Measurements from ENCODE around the gene SPATA13.
"Not testable (repeated sequence)": the region's sequence is repeated elsewhere in the genome, so short reads cannot be mapped to it uniquely, and the experiment has no call there.

SPATA13 gene

GRCh38 chr13:24203273-24203672 lies 42.8 kb downstream of the SPATA13 start:
- no peak for DNase-seq

GRCh38 chr13:24203811-24204210 lies 43.3 kb downstream of the SPATA13 start:
- no peak for DNase-seq

- not testable (repeated sequence) for DNase-seq
Observed at GRCh38 chr13:24205076-24205475, 44.6 kb downstream of the SPATA13 start.

- DNase-seq = no peak
Observed at GRCh38 chr13:24207841-24208667, 47.5 kb downstream of the SPATA13 start.

- no peak for DNase-seq
Observed at GRCh38 chr13:24209138-24209537, 48.6 kb downstream of the SPATA13 start.

GRCh38 chr13:24212254-24212653 lies 51.7 kb downstream of the SPATA13 start:
- no peak for DNase-seq

GRCh38 chr13:24212674-24213073 lies 52.2 kb downstream of the SPATA13 start:
- DNase-seq = no peak

- DNase-seq = no peak
Observed at GRCh38 chr13:24213932-24214331, 53.4 kb downstream of the SPATA13 start.

GRCh38 chr13:24214528-24214927 lies 54.0 kb downstream of the SPATA13 start:
- no peak for DNase-seq

GRCh38 chr13:24215126-24215525 lies 54.6 kb downstream of the SPATA13 start:
- DNase-seq = no peak

- DNase-seq = no peak
Observed at GRCh38 chr13:24215732-24216131, 55.2 kb downstream of the SPATA13 start.

GRCh38 chr13:24216176-24216575 lies 55.7 kb downstream of the SPATA13 start:
- no peak for DNase-seq

- not testable (repeated sequence) for DNase-seq
Observed at GRCh38 chr13:24216779-24217178, 56.3 kb downstream of the SPATA13 start.

GRCh38 chr13:24217601-24218281 lies 57.2 kb downstream of the SPATA13 start:
- DNase-seq = no peak

GRCh38 chr13:24218338-24218737 lies 57.8 kb downstream of the SPATA13 start:
- no peak for DNase-seq

- no peak for DNase-seq
Observed at GRCh38 chr13:24218977-24219376, 58.5 kb downstream of the SPATA13 start.

- DNase-seq = peak; percentile 29
Observed at GRCh38 chr13:24220086-24220703, 59.7 kb downstream of the SPATA13 start.

GRCh38 chr13:24221007-24221406 lies 60.5 kb downstream of the SPATA13 start:
- no peak for DNase-seq

GRCh38 chr13:24222756-24223155 lies 62.2 kb downstream of the SPATA13 start:
- no peak for DNase-seq

GRCh38 chr13:24223341-24224231 lies 63.1 kb downstream of the SPATA13 start:
- no peak for DNase-seq

- no peak for DNase-seq
Observed at GRCh38 chr13:24224232-24224680, 63.7 kb downstream of the SPATA13 start.

GRCh38 chr13:24225062-24225461 lies 64.5 kb downstream of the SPATA13 start:
- no peak for DNase-seq

- DNase-seq = no peak
Observed at GRCh38 chr13:24225930-24226329, 65.4 kb downstream of the SPATA13 start.

Data from NCI-H2171 (cell line).